Measurements from ENCODE around the gene KCNJ14. TPM values are rescaled to one million over a fixed set of nuclear protein-coding genes. Genes with fewer than 3 reads are reported as not detected.

The KCNJ14 gene
- total RNA-seq, 120 experiments from 2014 or later: 1.2 to 5.3 (median 2.1) TPM

Other genes with a start within 250 kb of the KCNJ14 start
- 10 to 100 TPM; 10.8 to 45.2 (median 24.0) TPM for gene CARD8, start 199.7 kb upstream of the KCNJ14 start, total RNA-seq
- gene ZNF114, start 185.5 kb upstream of the KCNJ14 start, total RNA-seq: 1 to 10 TPM in 95 of 120 experiments, under 1 TPM in 24, not detected in 1; 0.32 to 4.2 (median 1.5) TPM
- gene EMP3, start 130.0 kb upstream of the KCNJ14 start, total RNA-seq: 10 to 100 TPM in 87 of 120 experiments, 1 to 10 TPM in 33; 4.7 to 52.1 (median 14.3) TPM
- gene TMEM143, start 91.6 kb upstream of the KCNJ14 start, total RNA-seq: 10 to 100 TPM in 119 of 120 experiments, 1 to 10 TPM in 1; 9.2 to 32.0 (median 16.5) TPM
- gene SYNGR4, start 91.2 kb upstream of the KCNJ14 start, total RNA-seq: 1 to 10 TPM in 5 of 120 experiments, under 1 TPM in 8, not detected in 107; 0.50 to 3.0 (median 0.83) TPM
- gene KDELR1, start 64.0 kb upstream of the KCNJ14 start, total RNA-seq: 10 to 100 TPM; 45.9 to 70.8 (median 57.3) TPM
- 1 to 10 TPM; 1.6 to 8.5 (median 4.6) TPM for gene GRIN2D, start 61.9 kb upstream of the KCNJ14 start, total RNA-seq
- 10 to 100 TPM; 14.2 to 29.9 (median 20.2) TPM for gene GRWD1, start 9.6 kb upstream of the KCNJ14 start, total RNA-seq
- 10 to 100 TPM; 40.0 to 85.5 (median 64.9) TPM for gene CYTH2, start 13.8 kb downstream of the KCNJ14 start, total RNA-seq
- gene LMTK3, start 56.3 kb downstream of the KCNJ14 start, total RNA-seq: 100 to 1,000 TPM in 62 of 120 experiments, 10 to 100 TPM in 58; 47.3 to 143 (median 101) TPM
- 1 to 10 TPM in 61 of 120 experiments, under 1 TPM in 35, not detected in 24; 0.38 to 4.8 (median 1.2) TPM for gene SULT2B1, start 96.6 kb downstream of the KCNJ14 start, total RNA-seq
- not detected for gene SPACA4, start 151.2 kb downstream of the KCNJ14 start, total RNA-seq
- gene FAM83E, start 159.5 kb downstream of the KCNJ14 start, total RNA-seq: 1 to 10 TPM in 13 of 120 experiments, under 1 TPM in 18, not detected in 89; 0.25 to 2.6 (median 0.96) TPM
- 100 to 1,000 TPM; 354 to 681 (median 462) TPM for gene RPL18, start 163.6 kb downstream of the KCNJ14 start, total RNA-seq
- 10 to 100 TPM; 40.7 to 88.8 (median 62.5) TPM for gene SPHK2, start 163.9 kb downstream of the KCNJ14 start, total RNA-seq
- gene DBP, start 181.8 kb downstream of the KCNJ14 start, total RNA-seq: 10 to 100 TPM; 24.9 to 77.5 (median 41.6) TPM
- gene CA11, start 190.6 kb downstream of the KCNJ14 start, total RNA-seq: 100 to 1,000 TPM; 107 to 396 (median 272) TPM
- 1 to 10 TPM in 119 of 120 experiments, under 1 TPM in 1; 0.78 to 8.6 (median 2.9) TPM for gene NTN5, start 217.4 kb downstream of the KCNJ14 start, total RNA-seq
- gene FUT2, start 240.4 kb downstream of the KCNJ14 start, total RNA-seq: 1 to 10 TPM in 27 of 120 experiments, under 1 TPM in 49, not detected in 44; 0.14 to 6.4 (median 0.68) TPM

Measured in dorsolateral prefrontal cortex (tissue), 118 donors.